Gastrocnemius medialis (tissue), 4 donors: ENCODE results near the gene SLX4IP. TPM values are rescaled to one million over a fixed set of nuclear protein-coding genes. Genes with fewer than 3 reads are reported as not detected.
"Not testable (repeated sequence)": the region's sequence is repeated elsewhere in the genome, so short reads cannot be mapped to it uniquely, and the experiment has no call there.

ENCODE experiments used
- ATAC-seq, 2 donors: fragments of 150-250 bp; one replicate each; pipeline ENCODE4 v1.9.1; 2016
- DNase-seq, 2 donors: peaks; one replicate each; pipeline ENCODE4 v3.0.0-alpha.2; 2019
- H3K27ac ChIP-seq, 4 donors: fragments of 200-600 bp; sonication (generic); 1 replicate in 1 of 4; 2 replicates in 3 of 4; pipeline ENCODE4 v1.5.1; 2016 to 2018; ENCODE audit warnings: mild to moderate bottlenecking in 2 of 4, moderate library complexity in 1 of 4
- H3K27me3 ChIP-seq, 3 donors: fragments of 200-600 bp; sonication (generic) in 2 of 3; 1 replicate in 1 of 3; 2 replicates in 2 of 3; pipeline versions ENCODE4 v1.5.1 to v1.6.0; 2016 to 2019; ENCODE audit warnings: mild to moderate bottlenecking in 1 of 3, moderate library complexity in 1 of 3
- H3K36me3 ChIP-seq, 2 donors: fragments of 200-600 bp; sonication (generic) in 1 of 2; one replicate each; pipeline ENCODE4 v1.5.1; 2017 to 2018
- H3K4me1 ChIP-seq, 2 donors: fragments of 200-600 bp; sonication (generic) in 1 of 2; one replicate each; pipeline ENCODE4 v1.5.1; 2016 to 2017; ENCODE audit warnings: mild to moderate bottlenecking in 2 of 2
- H3K4me3 ChIP-seq, 4 donors: fragments of 200-600 bp; sonication (generic) in 3 of 4; 1 replicate in 1 of 4; 2 replicates in 3 of 4; pipeline ENCODE4 v1.5.1; 2016 to 2019; ENCODE audit warnings: mild to moderate bottlenecking in 2 of 4
- H3K9me3 ChIP-seq, 3 donors: fragments of 200-600 bp; sonication (generic) in 2 of 3; 1 replicate in 1 of 3; 2 replicates in 2 of 3; pipeline ENCODE4 v1.5.1; 2016 to 2019
- CTCF ChIP-seq, 5 experiments: fragments of 450-650 bp in 3 of 5; fragments of 200-600 bp in 2 of 5; sonication (generic) in 2 of 5; IDR thresholded peaks in 4 of 5; conservative IDR thresholded peaks in 1 of 5; 1 replicate in 4 of 5; 2 replicates in 1 of 5; pipeline ENCODE4 v1.5.1; 2016 to 2019; ENCODE audit warnings: antibody characterized with exemption in 5 of 5, mild to moderate bottlenecking in 3 of 5, moderate library complexity in 3 of 5
- POLR2A ChIP-seq, 2 donors: fragments of 450-650 bp; IDR thresholded peaks; one replicate each; pipeline ENCODE4 v1.6.1; 2017; ENCODE audit warnings: antibody characterized with exemption in 2 of 2, mild to moderate bottlenecking in 2 of 2, moderate library complexity in 2 of 2
- in situ Hi-C, 4 donors: fragments of 200-750 bp; cut with MboI; loops; one replicate each; pipeline versions ENCODE4 v1.15.0 to v1.8.0; 2017; ENCODE audit warnings: low sequenced_read_pairs in 4 of 4
- intact Hi-C: fragments of 100-400 bp; cut with DNase I; formaldehyde crosslinking; loops from one replicate; pipeline ENCODE4 v1.15.1; 2023; ENCODE audit warnings: low total_unique reads
- total RNA-seq, 4 donors: library from RNA; depleted of rRNA; stranded (reverse); fragments of >200 nt; gene quantifications; one replicate each; pipeline versions ENCODE4 v1.1.0 to v1.2.3, GENCODE V29; 2016

The SLX4IP gene
- total RNA-seq, 4 donors from 2014 or later = 0.22 to 1.3 (median 0.71) TPM

GRCh38 chr20:10585308-10585707, 150.2 kb downstream of the SLX4IP start:
- Histone ChIP-seq H3K27ac (no peak overlapping the region), H3K4me3 (no peak overlapping the region), H3K36me3 (no peaks in the 10 kb centered on the region), H3K4me1 (no peaks in the 10 kb centered on the region), H3K9me3 (no peaks in the 10 kb centered on the region), H3K27me3 (no peaks in the 10 kb centered on the region)
- in situ Hi-C loops = no loop called here
- DNase-seq (no peak), ATAC-seq (no peak)
- intact Hi-C loops = no loop called here
- TF ChIP-seq CTCF (IDR thresholded peaks at IDR 0.05 in 4 of 5, conservative IDR thresholded peaks at IDR 0.05 in 1 of 5) (no peak), POLR2A (IDR thresholded peaks at IDR 0.05) (no peak)

GRCh38 chr20:10586296-10586695, 151.2 kb downstream of the SLX4IP start:
- intact Hi-C loops (no loop called here), in situ Hi-C loops (no loop called here)
- H3K9me3 ChIP-seq = no peaks in the 10 kb centered on the region
- H3K27ac ChIP-seq = no peak overlapping the region
- ATAC-seq = no peak
- no peak overlapping the region for H3K4me3 ChIP-seq
- H3K4me1 ChIP-seq = no peaks in the 10 kb centered on the region
- H3K36me3 ChIP-seq = no peaks in the 10 kb centered on the region
- no peak for TF ChIP-seq POLR2A (IDR thresholded peaks at IDR 0.05)
- TF ChIP-seq CTCF (IDR thresholded peaks at IDR 0.05 in 4 of 5, conservative IDR thresholded peaks at IDR 0.05 in 1 of 5) = no peak
- DNase-seq = no peak
- H3K27me3 ChIP-seq = no peaks in the 10 kb centered on the region

- intact Hi-C loops = loop anchor here (5.0 kb wide), 1 partner anchor 37 kb away; no protein-coding TSS in a partner anchor
- peak overlapping the region in 1 of 4 donors; percentile 66 for H3K27ac ChIP-seq
- in situ Hi-C loops = not testable (repeated sequence)
Measured at GRCh38 chr20:10590446-10590845, 155.3 kb downstream of the SLX4IP start.

GRCh38 chr20:10590950-10591671, 156.0 kb downstream of the SLX4IP start:
- DNase-seq (no peak), ATAC-seq (no peak)
- no peak for TF ChIP-seq POLR2A (IDR thresholded peaks at IDR 0.05)
- TF ChIP-seq CTCF (IDR thresholded peaks at IDR 0.05 in 4 of 5, conservative IDR thresholded peaks at IDR 0.05 in 1 of 5) = no peak
- Histone ChIP-seq H3K27ac (peak overlapping the region; percentile 12 to 66 (median 50)), H3K9me3 (no peaks in the 10 kb centered on the region), H3K4me1 (no peaks in the 10 kb centered on the region), H3K36me3 (no peaks in the 10 kb centered on the region), H3K4me3 (no peak overlapping the region), H3K27me3 (no peaks in the 10 kb centered on the region)
- intact Hi-C loops = loop anchor here (5.0 kb wide), 1 partner anchor 36 kb away; no protein-coding TSS in a partner anchor
- in situ Hi-C loops = no loop called here

More at GRCh38 chr20:10590446-10590845, 155.3 kb downstream of the SLX4IP start:
- not testable (repeated sequence) for H3K9me3 ChIP-seq, DNase-seq, ATAC-seq, H3K4me1 ChIP-seq, H3K4me3 ChIP-seq, H3K27me3 ChIP-seq, H3K36me3 ChIP-seq

GRCh38 chr20:10591946-10592521, 156.9 kb downstream of the SLX4IP start:
- no peaks in the 10 kb centered on the region for H3K9me3 ChIP-seq
- DNase-seq = no peak
- no peaks in the 10 kb centered on the region for H3K4me1 ChIP-seq
- H3K4me3 ChIP-seq = no peak overlapping the region
- TF ChIP-seq CTCF (IDR thresholded peaks at IDR 0.05 in 4 of 5, conservative IDR thresholded peaks at IDR 0.05 in 1 of 5) (no peak), POLR2A (IDR thresholded peaks at IDR 0.05) (no peak)
- H3K27ac ChIP-seq = peak overlapping the region; percentile 45 to 66 (median 50)
- intact Hi-C loops = loop anchor here (5.0 kb wide), 1 partner anchor 35 kb away; no protein-coding TSS in a partner anchor
- H3K36me3 ChIP-seq = no peaks in the 10 kb centered on the region
- no peaks in the 10 kb centered on the region for H3K27me3 ChIP-seq
- in situ Hi-C loops = no loop called here
- peak; percentile 33 to 72 for ATAC-seq
